GM10266 (cell line): ENCODE results near the gene GRP.
A peak's percentile ranks its signal among the peaks of the same experiment; 100 is the strongest.

Experiments used
- DNase-seq: peaks from one replicate; pipeline ENCODE4 v3.0.0; 2012; ENCODE audit errors: extremely low spot score
- TF ChIP-seq, protein P1 (sequence below): IDR thresholded peaks from 2 replicates; pipeline ENCODE4 v1.5.1; 2012; ENCODE audit warnings: mild to moderate bottlenecking, low read depth; ENCODE audit not compliant: control insufficient read depth, insufficient read depth; ENCODE audit errors: missing control alignments

The GRP gene

DNA sequence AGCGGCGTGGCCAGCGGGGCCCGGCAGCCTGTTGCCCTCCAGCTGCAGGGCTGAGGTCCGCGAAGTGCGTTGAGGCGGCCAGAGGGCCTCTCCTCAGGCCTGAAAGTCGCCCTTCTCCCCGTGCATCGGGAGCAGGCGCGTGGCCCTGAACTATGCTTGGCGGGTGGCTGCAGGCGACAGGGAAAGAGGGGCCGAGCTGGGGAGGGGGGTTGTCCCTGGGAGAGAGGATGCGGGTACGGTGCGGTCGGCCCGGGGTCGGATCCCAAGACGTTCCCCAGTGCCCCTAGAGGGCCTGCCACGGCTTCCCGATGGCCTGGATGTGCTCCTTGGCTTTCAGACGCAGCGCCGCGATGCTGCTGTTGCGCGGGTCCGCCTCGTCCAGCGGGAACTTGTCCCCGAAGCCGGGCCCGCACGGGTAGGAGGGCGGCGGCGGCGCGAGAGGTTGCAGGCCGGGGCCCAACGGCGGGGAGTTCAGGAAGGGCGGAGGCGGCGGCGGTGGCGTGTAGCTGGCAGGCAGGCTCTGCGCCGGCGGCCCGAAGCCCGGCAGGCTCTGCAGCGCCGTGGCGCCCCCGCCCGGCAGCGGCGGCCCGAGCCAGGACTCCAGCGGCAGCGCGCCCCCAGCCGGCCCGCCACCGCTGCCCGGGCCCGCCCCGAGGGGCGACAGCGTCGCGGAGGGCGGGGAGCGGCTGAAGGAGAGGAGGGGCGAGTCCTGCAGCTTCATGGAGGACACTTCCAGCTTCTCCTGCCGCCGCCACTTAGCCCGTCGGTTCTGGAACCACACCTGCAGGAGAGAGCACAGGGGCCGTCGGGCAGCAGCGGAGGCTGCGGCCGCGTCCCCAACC is 49.0 kb downstream of the GRP start:
- peak; percentile 86 for DNase-seq

DNA sequence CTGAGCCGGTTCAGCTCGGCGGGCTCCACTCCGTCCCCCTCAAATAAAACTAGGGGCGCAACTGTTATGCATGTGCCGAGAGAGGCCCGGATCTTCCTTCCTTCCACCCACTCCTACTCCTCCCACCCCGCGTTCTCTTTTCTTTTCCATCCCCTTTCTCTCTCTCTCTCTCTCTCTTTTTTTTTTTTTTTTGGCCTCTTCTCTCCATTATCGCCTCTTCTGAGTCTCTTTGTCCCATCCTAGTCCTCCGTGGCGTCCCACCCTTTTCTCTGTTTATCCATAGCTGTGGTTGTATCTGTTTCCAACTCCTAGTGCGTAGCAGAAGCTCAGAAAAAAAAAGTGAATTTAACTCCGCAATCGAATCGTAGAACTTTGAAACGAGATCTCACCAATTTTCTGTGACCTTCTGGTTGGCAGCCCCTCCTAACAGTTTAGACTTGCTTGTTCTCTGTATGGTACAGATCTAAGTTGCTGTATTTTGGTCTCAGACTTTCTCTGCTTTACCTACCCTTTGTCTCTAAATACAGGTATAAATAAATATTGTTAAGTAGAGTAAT is 49.7 kb downstream of the GRP start:
- DNase-seq, result no peak
- TF ChIP-seq, protein P1, sequence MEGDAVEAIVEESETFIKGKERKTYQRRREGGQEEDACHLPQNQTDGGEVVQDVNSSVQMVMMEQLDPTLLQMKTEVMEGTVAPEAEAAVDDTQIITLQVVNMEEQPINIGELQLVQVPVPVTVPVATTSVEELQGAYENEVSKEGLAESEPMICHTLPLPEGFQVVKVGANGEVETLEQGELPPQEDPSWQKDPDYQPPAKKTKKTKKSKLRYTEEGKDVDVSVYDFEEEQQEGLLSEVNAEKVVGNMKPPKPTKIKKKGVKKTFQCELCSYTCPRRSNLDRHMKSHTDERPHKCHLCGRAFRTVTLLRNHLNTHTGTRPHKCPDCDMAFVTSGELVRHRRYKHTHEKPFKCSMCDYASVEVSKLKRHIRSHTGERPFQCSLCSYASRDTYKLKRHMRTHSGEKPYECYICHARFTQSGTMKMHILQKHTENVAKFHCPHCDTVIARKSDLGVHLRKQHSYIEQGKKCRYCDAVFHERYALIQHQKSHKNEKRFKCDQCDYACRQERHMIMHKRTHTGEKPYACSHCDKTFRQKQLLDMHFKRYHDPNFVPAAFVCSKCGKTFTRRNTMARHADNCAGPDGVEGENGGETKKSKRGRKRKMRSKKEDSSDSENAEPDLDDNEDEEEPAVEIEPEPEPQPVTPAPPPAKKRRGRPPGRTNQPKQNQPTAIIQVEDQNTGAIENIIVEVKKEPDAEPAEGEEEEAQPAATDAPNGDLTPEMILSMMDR, result no peak

More for the DNA sequence above, 49.0 kb downstream of the GRP start:
- TF ChIP-seq, protein P1, result peak; percentile 64

DNA sequence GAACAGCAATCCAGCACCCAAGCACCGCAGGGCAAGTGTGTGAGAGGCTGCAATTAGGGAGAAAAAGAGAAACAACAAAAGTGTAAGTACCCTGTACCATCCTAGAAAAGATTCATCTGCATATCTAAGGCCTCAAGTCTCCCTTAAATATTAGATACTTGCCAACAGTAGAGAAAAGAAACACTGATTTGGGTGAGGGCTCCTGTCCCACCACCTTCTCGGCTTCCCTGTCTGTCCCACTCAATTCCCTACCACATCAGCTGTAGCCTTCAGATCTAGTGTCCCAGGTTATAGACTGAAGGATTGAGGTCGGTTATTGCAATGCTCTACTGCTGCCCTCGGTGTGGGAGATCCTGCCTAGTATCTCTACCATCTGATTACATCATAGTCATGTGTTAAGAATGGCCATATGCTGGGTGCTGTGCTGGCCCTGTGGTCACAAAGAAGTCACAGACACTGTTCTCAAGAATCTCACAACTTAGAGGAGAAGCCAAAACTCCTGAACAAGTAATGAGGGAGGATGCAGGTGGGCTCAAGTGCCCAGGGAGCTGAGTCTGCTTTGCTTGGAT is 50.8 kb downstream of the GRP start:
- peak; percentile 30 for DNase-seq
- TF ChIP-seq, protein P1, result no peak

DNA sequence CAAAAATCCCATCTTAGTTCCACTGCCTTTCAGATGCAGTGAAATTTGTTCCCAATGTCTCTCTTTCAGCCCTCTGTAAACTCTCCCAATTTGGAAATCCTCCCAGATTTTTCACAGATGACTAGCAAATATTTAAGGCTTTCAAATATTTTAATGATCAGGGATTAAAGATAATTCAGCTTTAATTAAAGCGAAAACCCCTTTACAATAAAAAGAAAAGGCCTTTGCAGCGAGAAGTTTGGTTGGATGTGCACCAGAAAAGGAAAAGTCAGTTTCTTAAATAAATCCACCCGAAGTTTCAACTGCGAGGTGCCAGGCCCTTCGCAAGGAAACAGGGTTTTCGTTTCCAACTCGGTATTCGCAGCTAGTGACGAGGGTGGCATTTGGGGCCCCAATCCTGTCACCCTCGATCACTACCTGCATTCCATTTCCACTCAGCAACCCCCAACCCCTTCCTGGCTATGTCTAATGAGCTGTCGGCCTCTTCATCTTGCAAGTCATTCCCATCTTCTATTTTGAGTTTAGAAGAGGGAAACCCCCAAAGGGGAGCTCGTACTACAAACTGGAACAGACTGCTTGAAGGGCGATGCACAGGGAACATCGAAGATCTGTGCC is 51.8 kb downstream of the GRP start:
- peak; percentile 11 for DNase-seq
- TF ChIP-seq, protein P1, result no peak

DNA sequence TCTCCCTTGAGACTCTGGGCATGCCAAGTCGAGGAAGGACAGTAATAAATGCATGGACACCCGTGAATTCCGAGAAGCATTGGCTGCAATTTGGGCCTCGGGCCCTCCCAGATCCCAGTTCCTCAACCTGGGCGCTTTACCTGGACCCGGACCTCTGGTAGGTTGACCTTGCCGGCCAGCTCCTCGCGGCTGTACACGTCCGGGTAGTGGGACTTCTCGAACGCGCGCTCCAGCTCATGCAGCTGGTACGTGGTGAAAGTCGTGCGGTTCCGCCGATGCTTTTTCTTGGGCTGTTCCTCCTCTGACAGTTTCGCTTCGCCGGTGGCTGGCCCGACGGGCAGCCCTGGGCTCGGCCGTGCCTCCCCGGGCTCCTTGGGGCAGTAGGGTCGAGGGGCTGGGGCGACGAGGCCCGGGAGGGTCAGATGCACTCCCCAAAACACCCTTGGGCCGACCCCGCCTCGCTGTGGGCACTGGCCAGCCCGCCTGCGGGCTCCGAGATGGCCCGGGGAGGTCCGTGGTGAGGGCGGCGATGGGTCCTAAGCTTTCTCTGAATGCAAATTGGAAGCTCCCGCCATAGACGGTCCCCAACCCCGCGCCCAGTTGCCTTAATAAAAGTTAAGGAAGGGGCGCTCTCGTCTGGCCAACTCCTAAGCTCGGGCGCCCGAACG is 52.4 kb downstream of the GRP start:
- peak; percentile 42 for DNase-seq
- TF ChIP-seq, protein P1, result no peak

DNA sequence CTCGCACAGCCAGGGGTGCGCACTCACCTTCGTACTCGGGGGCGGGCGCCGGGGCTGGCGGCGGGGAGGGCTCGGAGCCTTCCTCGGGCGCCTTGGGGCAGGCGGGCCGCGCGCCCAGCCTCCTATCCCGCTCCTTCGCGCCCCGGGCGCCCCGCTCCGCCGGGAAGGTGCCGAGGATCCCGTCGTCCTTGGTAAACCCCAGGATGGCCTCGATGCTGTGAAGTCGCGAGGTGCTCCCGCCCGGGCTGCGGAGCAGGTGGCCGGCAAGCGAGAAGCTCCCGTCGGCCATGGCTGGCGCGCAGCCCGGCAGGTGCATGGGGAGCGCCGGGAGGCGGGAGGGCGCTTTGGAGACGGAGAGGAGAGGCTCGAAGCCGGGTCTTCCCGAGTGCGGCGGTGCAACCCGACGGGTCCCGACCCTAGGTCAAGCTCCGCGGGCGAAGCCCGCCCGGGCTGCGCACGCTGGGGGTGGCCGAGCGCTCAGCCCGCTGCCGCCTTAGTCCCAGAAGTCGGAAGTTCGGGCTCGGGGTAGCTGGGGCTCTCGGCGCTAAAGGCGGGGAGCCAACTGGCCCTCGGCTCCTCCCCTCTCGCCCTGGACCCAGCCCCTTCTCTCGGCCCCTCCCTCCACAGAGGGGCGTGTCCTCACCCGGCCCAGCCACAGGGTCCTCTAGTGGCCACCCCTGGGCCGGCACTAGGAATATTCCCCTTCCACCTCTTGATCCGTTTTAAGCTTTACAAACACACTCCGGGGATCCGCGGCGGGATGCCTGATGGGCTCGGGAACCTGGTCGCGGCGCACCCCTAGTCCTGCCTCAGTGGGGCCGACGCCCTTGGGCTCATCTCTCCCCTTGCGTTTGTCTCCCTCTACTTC is 53.2 kb downstream of the GRP start, which contains the start of gene RAX:
TSS of gene RAX (minus strand) at position 564 of the 868 bp plus-strand sequence. CDS start at position 316, 248 bp downstream.
- peak; percentile 81 for DNase-seq
- TF ChIP-seq, protein P1, result no peak
